Pancreas (tissue), 10 donors: Measurements from ENCODE around the gene PHACTR4. TPM values are rescaled to one million over a fixed set of nuclear protein-coding genes. Genes with fewer than 3 reads are reported as not detected.
"Not testable (repeated sequence)": the region's sequence is repeated elsewhere in the genome, so short reads cannot be mapped to it uniquely, and the experiment has no call there.

Experiments used
- ATAC-seq, 4 donors: fragments of 200-7000 bp; cut with Tn5 transposase; one replicate each; pipeline versions ENCODE4 v1.8.0 to v1.9.1; 2020; ENCODE audit warnings: mild to moderate bottlenecking in 4 of 4, moderate library complexity in 4 of 4
- DNase-seq, 6 donors: peaks; one replicate each; pipeline ENCODE4 v3.0.0-alpha.2; 2020
- FAIRE-seq: peaks from 2 replicates; lab custom pipeline; 2012; peaks lifted over from hg19 to GRCh38; lab: Jason Lieb, UNC
- H3K27ac ChIP-seq, 4 donors: fragments of 200-600 bp; sonication (generic); 1 replicate in 3 of 4; 2 replicates in 1 of 4; pipeline versions ENCODE4 v1.5.0 to v1.8.0; 2020
- H3K27me3 ChIP-seq, 4 donors: fragments of 200-600 bp; one replicate each; pipeline ENCODE4 v1.8.0; 2021
- H3K36me3 ChIP-seq, 3 donors: fragments of 200-600 bp; sonication (generic) in 1 of 3; one replicate each; pipeline versions ENCODE4 v1.5.0 to v1.8.0; 2020 to 2021
- H3K4me1 ChIP-seq, 3 donors: fragments of 200-600 bp; one replicate each; pipeline ENCODE4 v1.8.0; 2021
- H3K4me3 ChIP-seq, 4 donors: fragments of 200-600 bp; sonication (generic) in 2 of 4; one replicate each; pipeline versions ENCODE4 v1.5.0 to v1.8.0; 2020 to 2021
- H3K9me3 ChIP-seq, 4 donors: fragments of 200-600 bp; one replicate each; pipeline ENCODE4 v1.8.0; 2021
- CTCF ChIP-seq, 4 donors: fragments of 200-600 bp; sonication (generic) in 3 of 4; IDR thresholded peaks; one replicate each; pipeline versions ENCODE4 v1.5.0 to v1.8.0; 2021; ENCODE audit warnings: antibody characterized with exemption in 4 of 4
- WGBS, 2 donors: extraction: QIAGEN DNeasy Blood & Tissue Kit; methylation state at CpG; one replicate each; pipeline ENCODE4 v1.1.7; 2013; 5-methylcytosine and 5-hydroxymethylcytosine counted together
- intact Hi-C, 3 donors: fragments of 100-400 bp; cut with DNase I; formaldehyde crosslinking; loops; one replicate each; pipeline versions ENCODE4 v1.11.1 to v1.14.2; 2022
- polyA plus RNA-seq, 2 donors: library from polyadenylated mRNA; stranded (reverse); fragments of 200-250 nt; gene quantifications; one replicate each; pipeline ENCODE4 v1.2.3, GENCODE V29; 2013
- total RNA-seq, 6 donors: library from RNA; stranded (reverse); fragmentation: NEBNext Ultra II Directional in 4 of 6; extraction: Animal tissue kit (Norgen Biotek cat#: 25700) in 4 of 6; gene quantifications; one replicate each; pipeline versions ENCODE4 v1.2.1 to v1.2.4, GENCODE V29; 2021 to 2023
- donor health status: healthy with polysubstance abuse.
- donor health status: DM: no; HTN: no; CAD: no; lungs with moderate emphysema.
- donor health status: DM: no; HTN: no; CAD: no.
- donor health status: control.
- donor health status: control.
- donor health status: Bipolar disorder and iron deficiency.
- donor health status: DM: yes; HTN: yes; CAD: no.
- donor health status: DM: no; HTN: no; CAD: no.
- donor health status: DM: no; HTN: no; CAD: no.
- donor health status: DM: yes; HTN: yes; CAD: no.

Gene PHACTR4
- total and polyA plus RNA-seq, 8 donors = 12.5 to 25.8 (median 14.1) TPM

GRCh38 chr1:28510970-28511440, 141.5 kb downstream of the PHACTR4 start:
- FAIRE-seq (no peak), ATAC-seq (no peak), DNase-seq (no peak)
- H3K27ac ChIP-seq = no peak overlapping the region
- no peaks in the 10 kb centered on the region for H3K27me3 ChIP-seq
- peaks cover 0 to 30% (median 16%) of the 10 kb centered on the region in 3 donors for H3K36me3 ChIP-seq
- 82 to 100% methylated on average over 2 of the region's 2 CpGs for WGBS, 2 donors
- intact Hi-C loops = no loop called here
- H3K9me3 ChIP-seq = no peaks in the 10 kb centered on the region
- no peak for TF ChIP-seq CTCF (IDR thresholded peaks at IDR 0.05)
- H3K4me3 ChIP-seq = no peak overlapping the region
- H3K4me1 ChIP-seq = peaks cover 10 to 24% (median 20%) of the 10 kb centered on the region in 3 donors

- TF ChIP-seq CTCF (IDR thresholded peaks at IDR 0.05) = no peak
- Histone ChIP-seq H3K4me3 (no peak overlapping the region), H3K36me3 (peaks cover 0 to 30% (median 16%) of the 10 kb centered on the region in 3 donors), H3K9me3 (no peaks in the 10 kb centered on the region), H3K27me3 (no peaks in the 10 kb centered on the region), H3K27ac (no peak overlapping the region), H3K4me1 (peaks cover 10 to 24% (median 20%) of the 10 kb centered on the region in 3 donors)
- no peak for DNase-seq
- ATAC-seq = no peak
- WGBS, 2 donors = 90 to 92% methylated on average over 7 of the region's 7 CpGs
- FAIRE-seq = no peak
- intact Hi-C loops = no loop called here
Measured at GRCh38 chr1:28512058-28512611, 142.6 kb downstream of the PHACTR4 start.

- ATAC-seq, H3K9me3 ChIP-seq, H3K27me3 ChIP-seq, intact Hi-C loops, H3K27ac ChIP-seq, H3K4me3 ChIP-seq, DNase-seq, FAIRE-seq: not testable (repeated sequence)
- WGBS, 2 donors = 94% methylated on average over 13 of the region's 13 CpGs
- Histone ChIP-seq H3K4me1 (peaks cover 0 to 14% (median 3%) of the 10 kb centered on the region in 3 donors), H3K36me3 (peaks cover 0 to 21% (median 14%) of the 10 kb centered on the region in 3 donors)
Measured at GRCh38 chr1:28514445-28514933, 144.9 kb downstream of the PHACTR4 start.

- ATAC-seq (no peak), FAIRE-seq (no peak), DNase-seq (no peak)
- TF ChIP-seq CTCF (IDR thresholded peaks at IDR 0.05) = no peak
- intact Hi-C loops = no loop called here
- Histone ChIP-seq H3K4me3 (no peak overlapping the region), H3K27me3 (no peaks in the 10 kb centered on the region), H3K27ac (no peak overlapping the region), H3K36me3 (peaks cover 0 to 2% (median 0%) of the 10 kb centered on the region in 3 donors), H3K9me3 (no peaks in the 10 kb centered on the region), H3K4me1 (peaks cover 0 to 9% (median 0%) of the 10 kb centered on the region in 3 donors)
- 85 to 87% methylated on average over 1 of the region's 1 CpG for WGBS, 2 donors
Measured at GRCh38 chr1:28516518-28516956, 147.0 kb downstream of the PHACTR4 start.

GRCh38 chr1:28517649-28517999, 148.1 kb downstream of the PHACTR4 start:
- DNase-seq = peak in 1 of 6 donors; percentile 24
- WGBS, 2 donors = 7 to 17% methylated on average over 7 of the region's 7 CpGs
- ATAC-seq = peak; percentile 7 to 16 (median 11)
- H3K9me3 ChIP-seq = no peaks in the 10 kb centered on the region
- peak overlapping the region in 3 of 4 donors; percentile 38 to 85 (median 71) for H3K27ac ChIP-seq
- no peaks in the 10 kb centered on the region for H3K27me3 ChIP-seq
- intact Hi-C loops = no loop called here
- TF ChIP-seq CTCF (IDR thresholded peaks at IDR 0.05) = no peak
- peaks cover 0 to 9% (median 0%) of the 10 kb centered on the region in 3 donors for H3K4me1 ChIP-seq
- H3K36me3 ChIP-seq = no peaks in the 10 kb centered on the region
- no peak for FAIRE-seq
- H3K4me3 ChIP-seq = peak overlapping the region; percentile 46 to 67 (median 58)
